ENCODE data around the gene LEUTX.
"Not testable (repeated sequence)": the region's sequence is repeated elsewhere in the genome, so short reads cannot be mapped to it uniquely, and the experiment has no call there.

The LEUTX gene

GRCh38 chr19:39788244-39788643 lies 9.6 kb downstream of the LEUTX start:
- DNase-seq: no peak

- DNase-seq: peak; percentile 67
Observed at GRCh38 chr19:39792999-39793546, 14.4 kb downstream of the LEUTX start.

GRCh38 chr19:39795001-39795400 lies 16.3 kb downstream of the LEUTX start:
- no peak for DNase-seq

- DNase-seq: no peak
Observed at GRCh38 chr19:39796000-39796498, 17.4 kb downstream of the LEUTX start.

- DNase-seq: no peak
Observed at GRCh38 chr19:39797083-39797482, 18.4 kb downstream of the LEUTX start.

- no peak for DNase-seq
Observed at GRCh38 chr19:39802958-39803357, 24.3 kb downstream of the LEUTX start.

GRCh38 chr19:39805104-39805503 lies 26.4 kb downstream of the LEUTX start:
- peak; percentile 19 for DNase-seq

GRCh38 chr19:39807846-39808364 lies 29.3 kb downstream of the LEUTX start:
- no peak for DNase-seq

GRCh38 chr19:39808688-39809087 lies 30.0 kb downstream of the LEUTX start:
- not testable (repeated sequence) for DNase-seq

GRCh38 chr19:39809368-39809767 lies 30.7 kb downstream of the LEUTX start:
- no peak for DNase-seq

- DNase-seq: no peak
Observed at GRCh38 chr19:39810424-39810823, 31.8 kb downstream of the LEUTX start.

- no peak for DNase-seq
Observed at GRCh38 chr19:39811064-39811463, 32.4 kb downstream of the LEUTX start.

- DNase-seq: peak; percentile 32
Observed at GRCh38 chr19:39813264-39813993, 34.8 kb downstream of the LEUTX start.

GRCh38 chr19:39814111-39814510 lies 35.5 kb downstream of the LEUTX start:
- not testable (repeated sequence) for DNase-seq

GRCh38 chr19:39814595-39814994 lies 35.9 kb downstream of the LEUTX start:
- DNase-seq: no peak

GRCh38 chr19:39816287-39817048 lies 37.8 kb downstream of the LEUTX start:
- no peak for DNase-seq

- DNase-seq: no peak
Observed at GRCh38 chr19:39817888-39818561, 39.4 kb downstream of the LEUTX start.

- no peak for DNase-seq
Observed at GRCh38 chr19:39818626-39819097, 40.0 kb downstream of the LEUTX start.

- no peak for DNase-seq
Observed at GRCh38 chr19:39819786-39820185, 41.1 kb downstream of the LEUTX start.

GRCh38 chr19:39820696-39821095 lies 42.0 kb downstream of the LEUTX start:
- no peak for DNase-seq

GRCh38 chr19:39823686-39824085 lies 45.0 kb downstream of the LEUTX start:
- DNase-seq: no peak

GRCh38 chr19:39824143-39825092 lies 45.8 kb downstream of the LEUTX start:
- peak; percentile 96 for DNase-seq

Measured in NCI-H2029 (cell line).